H1 (cell line): ENCODE measurements around the gene SPRR2F. TPM values are rescaled to one million over a fixed set of nuclear protein-coding genes. Genes with fewer than 3 reads are reported as not detected.

Experiments
- CTCF ChIA-PET: fragments of 300-600 bp; sonication (Branson Sonifier 250); formaldehyde crosslinking; loops from one replicate; lab custom pipeline; 2021; ENCODE audit not compliant: partially characterized antibody; lab: Charles Lee
- POLR2A ChIA-PET: fragments of 300-600 bp; sonication (Branson Sonifier 250); formaldehyde crosslinking; loops from one replicate; lab custom pipeline; 2021; ENCODE audit warnings: inconsistent platforms; ENCODE audit not compliant: partially characterized antibody; lab: Charles Lee
- DNase-seq, 2 experiments: peaks; one replicate each; pipeline versions ENCODE4 v3.0.0 to v3.0.0-alpha.2; 2010 to 2022; ENCODE audit warnings: low spot score in 2 of 2, low read depth in 1 of 2, mixed read lengths in 1 of 2
- FAIRE-seq: peaks from 2 replicates; lab custom pipeline; 2011; peaks lifted over from hg19 to GRCh38; lab: Jason Lieb, UNC
- H2AFZ ChIP-seq: 2 replicates; pipeline ENCODE4 v1.8.1; 2012; ENCODE audit warnings: low read length, inconsistent platforms
- H2AK5ac ChIP-seq: 2 replicates; pipeline ENCODE4 v1.6.1; 2013; ENCODE audit warnings: low read depth, low read length
- H2BK120ac ChIP-seq: replicated peaks from 2 replicates; pipeline ENCODE3; 2013; ENCODE audit warnings: low read depth, low read length, inconsistent platforms
- H2BK12ac ChIP-seq: 2 replicates; pipeline ENCODE4 v1.6.1; 2013; ENCODE audit warnings: low read depth, low read length
- H2BK15ac ChIP-seq: 2 replicates; pipeline ENCODE4 v1.6.1; 2013; ENCODE audit warnings: low read length
- H2BK20ac ChIP-seq: 2 replicates; pipeline ENCODE4 v1.6.1; 2013; ENCODE audit warnings: low read length
- H2BK5ac ChIP-seq: 2 replicates; pipeline ENCODE4 v1.6.1; 2013; ENCODE audit warnings: low read depth, low read length
- H3K14ac ChIP-seq: 2 replicates; pipeline ENCODE4 v1.6.1; 2013; ENCODE audit warnings: inconsistent platforms; ENCODE audit not compliant: insufficient read length
- H3K18ac ChIP-seq: 2 replicates; pipeline ENCODE4 v1.6.1; 2013; ENCODE audit warnings: low read length; ENCODE audit errors: extremely low read depth
- H3K23ac ChIP-seq: 2 replicates; pipeline ENCODE4 v1.6.1; 2013; ENCODE audit warnings: inconsistent platforms; ENCODE audit not compliant: insufficient read length
- H3K23me2 ChIP-seq: 2 replicates; pipeline ENCODE4 v1.6.1; 2013; ENCODE audit warnings: low read depth, low read length
- H3K27ac ChIP-seq: 2 replicates; pipeline ENCODE4 v1.6.1; 2011; ENCODE audit warnings: low read depth, low read length, inconsistent platforms
- H3K27me3 ChIP-seq, 4 experiments: replicated peaks in 1 of 4; 1 replicate in 1 of 4; 2 replicates in 3 of 4; pipeline versions ENCODE4 v1.6.1 to v1.8.1; 2011 to 2013; ENCODE audit warnings: low read length in 3 of 4, mild to moderate bottlenecking in 3 of 4, inconsistent platforms in 2 of 4, mixed read lengths in 2 of 4, moderate library complexity in 1 of 4; ENCODE audit not compliant: control insufficient read depth in 3 of 4, insufficient read depth in 3 of 4; ENCODE audit errors: extremely low read depth in 1 of 4
- H3K36me3 ChIP-seq, 4 experiments: 2 replicates each; pipeline versions ENCODE4 v1.6.1 to v1.8.1; 2011 to 2013; ENCODE audit warnings: mild to moderate bottlenecking in 4 of 4, low read length in 3 of 4, moderate library complexity in 2 of 4, control low read depth in 1 of 4, inconsistent platforms in 1 of 4; ENCODE audit not compliant: insufficient read depth in 4 of 4, control insufficient read depth in 2 of 4
- H3K4ac ChIP-seq: replicated peaks from 2 replicates; pipeline ENCODE3; 2013; ENCODE audit warnings: low read length, low read depth, mixed read lengths, inconsistent platforms; ENCODE audit not compliant: insufficient read length
- H3K4me1 ChIP-seq, 4 experiments: replicated peaks in 1 of 4; 1 replicate in 1 of 4; 2 replicates in 3 of 4; pipeline versions ENCODE4 v1.6.1 to v1.8.1; 2011 to 2013; ENCODE audit warnings: low read length in 3 of 4, inconsistent platforms in 2 of 4, mixed read lengths in 1 of 4; ENCODE audit not compliant: insufficient read depth in 4 of 4, control insufficient read depth in 3 of 4
- H3K4me2 ChIP-seq, 2 experiments: 2 replicates each; pipeline versions ENCODE4 v1.6.1 to v1.8.1; 2011 to 2013; ENCODE audit warnings: low read depth in 2 of 2, low read length in 2 of 2, control low read depth in 1 of 2, inconsistent platforms in 1 of 2, mild to moderate bottlenecking in 1 of 2; ENCODE audit not compliant: insufficient read depth in 1 of 2
- H3K4me3 ChIP-seq, 4 experiments: fragments of 200-600, 300-600 bp in 1 of 4; sonication (generic), shearing (Covaris generic), sonication (Bioruptor Twin) in 1 of 4; 2 replicates each; pipeline versions ENCODE4 v1.5.1 to v1.8.1; 2011 to 2016; ENCODE audit warnings: low read length in 4 of 4, low read depth in 3 of 4, control low read depth in 2 of 4, inconsistent platforms in 2 of 4, mild to moderate bottlenecking in 2 of 4, mixed read lengths in 1 of 4, moderate library complexity in 1 of 4; ENCODE audit not compliant: insufficient read depth in 2 of 4; ENCODE audit errors: extremely low read depth in 1 of 4
- H3K56ac ChIP-seq: replicated peaks from 2 replicates; pipeline ENCODE3; 2013; ENCODE audit warnings: low read depth, mild to moderate bottlenecking, mixed read lengths, low read length, inconsistent platforms; ENCODE audit not compliant: insufficient read length
- H3K79me1 ChIP-seq: 2 replicates; pipeline ENCODE4 v1.6.1; 2013; ENCODE audit warnings: low read depth, low read length, control low read depth
- H3K79me2 ChIP-seq, 2 experiments: 2 replicates each; pipeline versions ENCODE4 v1.6.1 to v1.8.1; 2012 to 2013; ENCODE audit warnings: low read length in 2 of 2, mild to moderate bottlenecking in 2 of 2, inconsistent platforms in 1 of 2; ENCODE audit not compliant: insufficient read depth in 2 of 2, control insufficient read depth in 1 of 2
- H3K9ac ChIP-seq, 4 experiments: replicated peaks in 1 of 4; 1 replicate in 1 of 4; 2 replicates in 3 of 4; pipeline versions ENCODE4 v1.6.1 to v1.8.1; 2011 to 2013; ENCODE audit warnings: low read depth in 3 of 4, low read length in 3 of 4, control low read depth in 2 of 4, mild to moderate bottlenecking in 2 of 4, moderate library complexity in 2 of 4, inconsistent platforms in 1 of 4; ENCODE audit errors: extremely low read depth in 1 of 4
- H3K9me3 ChIP-seq, 2 experiments: 2 replicates each; pipeline versions ENCODE4 v1.6.1 to v1.8.1; 2012 to 2013; ENCODE audit warnings: mild to moderate bottlenecking in 2 of 2, moderate library complexity in 2 of 2, control low read depth in 1 of 2, inconsistent platforms in 1 of 2, low read depth in 1 of 2, low read length in 1 of 2, mixed read lengths in 1 of 2; ENCODE audit not compliant: insufficient read depth in 2 of 2
- H4K20me1 ChIP-seq, 2 experiments: replicated peaks in 1 of 2; 2 replicates each; pipeline versions ENCODE3 to v1.8.1; 2011 to 2013; ENCODE audit warnings: inconsistent platforms in 2 of 2, low read length in 2 of 2, mild to moderate bottlenecking in 1 of 2; ENCODE audit not compliant: insufficient read depth in 2 of 2, control insufficient read depth in 1 of 2
- H4K5ac ChIP-seq: 2 replicates; pipeline ENCODE4 v1.6.1; 2013; ENCODE audit warnings: low read length, low read depth, mixed read lengths, inconsistent platforms; ENCODE audit not compliant: insufficient read length
- H4K8ac ChIP-seq: 2 replicates; pipeline ENCODE4 v1.8.0; 2013; ENCODE audit warnings: mild to moderate bottlenecking, moderate library complexity, low read length, inconsistent platforms; ENCODE audit not compliant: insufficient read depth; ENCODE audit errors: extremely low read depth
- H4K91ac ChIP-seq: replicated peaks from 2 replicates; pipeline ENCODE3; 2013; ENCODE audit warnings: low read length, mixed read lengths, inconsistent platforms; ENCODE audit not compliant: insufficient read length
- BACH1 ChIP-seq: IDR thresholded peaks from 2 replicates; pipeline ENCODE4 v1.6.1; 2012; ENCODE audit warnings: low read length, improper control_type of control experiment
- BCL11A ChIP-seq, 2 experiments: IDR thresholded peaks; one replicate each; pipeline ENCODE4 v1.6.1; 2011; ENCODE audit warnings: low read depth in 2 of 2, low read length in 2 of 2, mild to moderate bottlenecking in 2 of 2
- CBX5 ChIP-seq: fragments of 300-800, 300-1000 bp; sonication (generic); IDR thresholded peaks from 2 replicates; pipeline ENCODE4 v1.7.1; 2016; ENCODE audit warnings: antibody characterized with exemption, low read length, low read depth
- CBX8 ChIP-seq: fragments of 300-800, 300-1000 bp; sonication (generic); IDR thresholded peaks from 2 replicates; pipeline ENCODE4 v1.7.1; 2016; ENCODE audit warnings: low read depth, low read length, borderline replicate concordance
- CHD1 ChIP-seq: IDR thresholded peaks from 2 replicates; pipeline ENCODE4 v1.6.1; 2012; ENCODE audit warnings: low read depth, low read length, improper control_type of control experiment
- CREB1 ChIP-seq: IDR thresholded peaks from 2 replicates; pipeline ENCODE4 v1.6.1; 2012; ENCODE audit warnings: inconsistent platforms
- EZH2 ChIP-seq: fragments of 200-600 bp; sonication (generic); IDR thresholded peaks from 2 replicates; pipeline ENCODE4 v1.7.1; 2012; ENCODE audit warnings: low read depth, mild to moderate bottlenecking, moderate library complexity, low read length, inconsistent platforms; ENCODE audit not compliant: severe bottlenecking
- KDM1A ChIP-seq: fragments of 200-600, 300-600 bp; sonication (generic); IDR thresholded peaks from 2 replicates; pipeline ENCODE4 v1.7.1; 2016; ENCODE audit warnings: mild to moderate bottlenecking, low read length, borderline replicate concordance
- MAFK ChIP-seq: IDR thresholded peaks from 2 replicates; pipeline ENCODE4 v1.6.1; 2012; ENCODE audit warnings: low read depth, mild to moderate bottlenecking, improper control_type of control experiment, low read length
- NANOG ChIP-seq: IDR thresholded peaks from 2 replicates; pipeline ENCODE4 v1.6.1; 2011; ENCODE audit warnings: low read length, low read depth, mild to moderate bottlenecking, inconsistent platforms; ENCODE audit not compliant: insufficient read depth, poor library complexity, severe bottlenecking
- POLR2AphosphoS5 ChIP-seq: IDR thresholded peaks from 2 replicates; pipeline ENCODE4 v1.6.1; 2011; ENCODE audit warnings: low read depth, low read length
- TAF7 ChIP-seq: optimal IDR thresholded peaks from 2 replicates; pipeline ENCODE3; 2011; ENCODE audit warnings: low read depth, mild to moderate bottlenecking, inconsistent platforms, low read length, moderate library complexity, borderline replicate concordance
- TBP ChIP-seq: IDR thresholded peaks from 2 replicates; pipeline ENCODE4 v1.6.1; 2011; ENCODE audit warnings: low read depth, low read length, improper control_type of control experiment
- TCF12 ChIP-seq: IDR thresholded peaks from 2 replicates; pipeline ENCODE4 v1.6.1; 2011; ENCODE audit warnings: low read depth, mild to moderate bottlenecking, low read length
- TEAD4 ChIP-seq: IDR thresholded peaks from 2 replicates; pipeline ENCODE4 v1.6.1; 2012; ENCODE audit warnings: low read depth, low read length, inconsistent platforms, mixed read lengths
- YY1 ChIP-seq: IDR thresholded peaks from 2 replicates; pipeline ENCODE4 v1.6.1; 2011; ENCODE audit warnings: low read depth, mild to moderate bottlenecking, low read length
- WGBS, 2 experiments: shearing (Covaris generic) in 1 of 2; methylation state at CpG; one replicate each; pipeline versions ENCODE4 v1.1.6 to v1.1.7; 2013 to 2015; ENCODE audit warnings: low lambda C conversion rate in 2 of 2, mixed read lengths in 2 of 2, inconsistent platforms in 1 of 2, low coverage in 1 of 2, missing lambda C conversion rate in 1 of 2; ENCODE audit not compliant: insufficient replicate concordance in 2 of 2, insufficient coverage in 1 of 2, insufficient read length in 1 of 2; ENCODE audit errors: extremely low coverage in 1 of 2, missing lambda C conversion rate in 1 of 2; 5-methylcytosine and 5-hydroxymethylcytosine counted together
- polyA plus RNA-seq, 7 experiments: library from polyadenylated mRNA; depleted of rRNA in 3 of 7; stranded (reverse) in 5 of 7; unstranded in 2 of 7; fragments of >200 nt in 5 of 7; fragments of 200-250 nt in 2 of 7; gene quantifications; 1 replicate in 5 of 7; 2 replicates in 1 of 7; 4 replicates in 1 of 7; pipeline versions ENCODE4 v1.2.1 to v1.2.3, GENCODE V29; 2011 to 2013; ENCODE audit warnings: missing spikeins in 2 of 7, mixed read lengths in 2 of 7
- total RNA-seq: library from RNA; stranded (reverse); fragmentation: NEBNext Ultra II Directional; extraction: Animal tissue kit (Norgen Biotek cat#: 25700); gene quantifications from 2 replicates; pipeline ENCODE4 v1.2.1, GENCODE V29; 2021

The SPRR2F gene
- total and polyA plus RNA-seq, 2 of the 8 experiments (the other 6 are each of a cell fraction or from before 2014, with no cell fraction given): 0.50 to 1.1 TPM

DNA sequence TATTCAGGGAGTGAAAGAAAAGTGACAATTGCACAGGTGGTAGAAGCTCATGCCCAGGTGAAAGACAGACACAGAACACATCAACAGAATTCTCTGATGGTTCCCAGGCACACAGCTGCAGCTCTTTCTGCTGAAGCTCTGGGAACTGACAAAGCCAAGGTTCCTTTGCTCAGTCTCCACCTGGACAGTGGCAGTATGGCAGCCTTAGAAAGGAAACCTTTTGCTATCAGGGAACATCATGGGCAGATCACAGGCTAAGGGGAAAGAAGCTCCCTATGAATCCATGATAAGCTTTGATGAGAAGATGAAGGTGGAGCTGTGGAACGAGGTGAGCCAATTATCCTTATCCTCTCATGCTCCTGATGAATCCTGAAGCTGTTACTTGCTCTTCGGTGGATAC lies 43.1 kb downstream of the SPRR2F start:
- Histone ChIP-seq H4K8ac (no peak overlapping the region), H3K4me2 (no peak overlapping the region), H3K9ac (no peak overlapping the region), H3K27me3 (no peaks in the 10 kb centered on the region), H3K23me2 (no peaks in the 10 kb centered on the region), H3K9me3 (no peaks in the 10 kb centered on the region), H3K36me3 (no peaks in the 10 kb centered on the region), H3K14ac (no peak overlapping the region), H3K23ac (no peak overlapping the region), H3K27ac (no peak overlapping the region), H3K18ac (no peak overlapping the region), H4K20me1 (no peaks in the 10 kb centered on the region), H2BK20ac (no peak overlapping the region), H4K91ac (no peak overlapping the region), H2BK120ac (no peak overlapping the region), H3K4me3 (no peak overlapping the region), H3K56ac (no peak overlapping the region), H3K4ac (no peak overlapping the region), H3K79me1 (no peaks in the 10 kb centered on the region), H2BK12ac (no peak overlapping the region), H3K4me1 (no peaks in the 10 kb centered on the region), H2AFZ (0 out of 2 replicates have a peak overlapping the region, but pooled peaks have one; percentile 80), H2AK5ac (no peak overlapping the region), H2BK15ac (no peak overlapping the region), H2BK5ac (no peak overlapping the region), H3K79me2 (no peaks in the 10 kb centered on the region), H4K5ac (no peak overlapping the region)
- DNase-seq (no peak), FAIRE-seq (peak; percentile 7)
- POLR2A ChIA-PET: no interaction called here
- WGBS, 2 experiments: 89% methylated on average over 2 of the region's 2 CpGs; no CpG with 5 or more reads in 1 of the 2 experiments
- TF ChIP-seq BCL11A (IDR thresholded peaks at IDR 0.05; ENCODE audit: low read depth in 2 of 2, low read length in 2 of 2) (no peak), YY1 (no peak), KDM1A (no peak), CHD1 (no peak), POLR2AphosphoS5 (no peak), NANOG (no peak), BACH1 (no peak), CBX8 (no peak), CREB1 (no peak), TBP (no peak), MAFK (no peak), EZH2 (no peak), TCF12 (no peak), TAF7 (no peak), TEAD4 (no peak), CBX5 (no peak)
- CTCF ChIA-PET: interaction anchor here (0.9 to 1.8 kb wide), 3 partner anchors 9 to 109 kb away, joined by 3 to 5 read pairs (median 4); no protein-coding TSS in a partner anchor
